Occipital lobe (tissue), 2 donors: Measurements from ENCODE around the gene TTLL4. TPM values are rescaled to one million over a fixed set of nuclear protein-coding genes. Genes with fewer than 3 reads are reported as not detected.

Source experiments
- DNase-seq: peaks from one replicate; lab custom pipeline; 2025; lab: John Stamatoyannopoulos, UW
- total RNA-seq: library from RNA; depleted of rRNA; stranded (reverse); fragments of >200 nt; gene quantifications from one replicate; pipeline ENCODE4 v1.2.3, GENCODE V29; 2014

TTLL4 gene
- total RNA-seq, 1 donor from 2014 or later, result 6.7 TPM

- no peak for DNase-seq
These were observed 74.5 kb downstream of the TTLL4 start for GRCh38 chr2:218785103-218785502.

DNA sequence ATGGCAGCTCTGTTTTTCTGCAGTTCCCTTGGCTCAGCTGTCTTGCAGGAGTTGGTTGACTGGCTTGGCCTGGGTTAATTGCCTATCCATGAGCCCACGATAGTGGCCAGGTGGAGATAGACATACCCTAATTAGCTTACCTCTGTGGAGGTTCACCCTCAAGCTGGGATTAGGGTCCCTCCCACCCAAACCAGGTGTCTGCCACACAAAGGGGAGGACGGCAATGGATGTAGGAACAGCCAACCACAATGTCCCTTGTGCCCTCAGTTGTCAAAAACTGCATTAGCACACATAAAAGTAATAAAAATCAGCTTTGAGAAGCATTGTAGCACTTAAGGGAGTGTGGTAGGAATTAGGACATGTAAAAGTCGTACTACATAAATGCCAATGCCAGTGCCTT, 75.5 kb downstream of the TTLL4 start:
- no peak for DNase-seq

- DNase-seq, result no peak
These were observed 78.1 kb downstream of the TTLL4 start for GRCh38 chr2:218788529-218789255.

DNA sequence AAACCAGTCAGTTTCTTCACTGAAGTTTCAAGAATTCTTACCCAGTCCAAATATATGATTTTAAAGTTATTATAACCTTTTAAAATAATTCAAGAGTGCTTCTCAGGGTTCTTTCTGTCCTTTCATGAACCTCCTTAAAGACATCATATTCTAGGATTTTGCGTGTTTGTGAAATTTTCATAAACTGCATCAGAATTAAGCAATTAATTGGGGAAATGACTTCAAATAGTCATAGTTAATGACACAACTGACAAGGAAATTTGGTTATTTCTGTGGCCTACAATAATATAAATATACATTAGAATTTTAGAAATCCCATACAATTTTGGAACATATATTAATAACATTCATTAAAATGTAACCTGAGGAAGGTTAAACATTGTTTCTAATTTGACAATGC, 81.8 kb downstream of the TTLL4 start:
- no peak for DNase-seq

- DNase-seq, result no peak
These were observed 86.1 kb downstream of the TTLL4 start for GRCh38 chr2:218796691-218797090.

- no peak for DNase-seq
These were observed 88.3 kb downstream of the TTLL4 start for GRCh38 chr2:218798767-218799504.

GRCh38 chr2:218799990-218800389, 89.4 kb downstream of the TTLL4 start:
- no peak for DNase-seq

DNA sequence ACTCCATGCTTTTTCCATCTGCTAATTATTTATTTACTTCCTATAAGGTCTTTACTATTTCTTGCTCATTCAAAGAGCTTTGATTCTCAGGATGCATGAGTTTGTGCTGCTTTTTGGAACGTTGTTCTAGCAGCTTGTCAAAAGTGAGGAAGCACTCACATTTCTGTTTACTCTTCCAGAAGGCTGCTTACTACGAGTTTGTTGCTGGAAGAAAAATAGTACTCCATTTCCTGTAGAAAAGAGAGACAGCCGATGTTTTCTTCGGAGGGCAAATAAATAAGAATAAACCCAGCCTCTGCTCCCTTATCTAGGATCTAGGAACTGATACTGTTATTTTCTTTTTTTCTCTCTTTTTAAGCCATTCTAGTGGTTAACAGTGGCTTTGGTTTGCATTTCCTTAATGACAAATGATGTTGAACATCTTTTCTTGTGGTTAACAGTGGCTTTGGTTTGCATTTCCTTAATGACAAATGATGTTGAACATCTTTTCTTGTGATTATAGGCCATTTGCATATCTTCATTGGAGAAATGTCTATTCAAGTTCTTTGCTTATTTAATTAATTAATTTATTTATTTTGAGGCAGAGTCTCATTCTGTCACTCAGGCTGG, 91.9 kb downstream of the TTLL4 start:
- DNase-seq, result no peak

DNA sequence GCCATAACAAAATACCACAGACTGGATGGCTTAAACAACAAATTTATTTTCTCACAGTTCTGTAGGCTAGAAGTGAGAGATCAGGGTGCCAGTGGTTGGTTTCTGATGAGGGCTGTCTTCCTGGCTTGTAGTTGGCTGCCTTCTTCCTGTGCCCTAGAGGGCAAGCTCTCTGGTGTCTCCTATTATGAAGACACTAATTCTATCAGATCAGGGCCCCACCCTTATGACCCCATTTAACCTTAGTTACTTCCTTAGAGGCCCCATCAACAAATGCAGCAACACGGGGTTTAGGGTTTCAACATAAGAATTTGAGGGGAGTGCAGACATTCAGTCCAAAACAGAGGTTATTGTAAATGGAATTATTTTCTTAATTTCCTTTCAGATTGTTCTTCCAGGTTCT, 94.2 kb downstream of the TTLL4 start:
- DNase-seq, result no peak

Other genes with a start within 250 kb of the TTLL4 start
- 38.7 TPM for gene USP37, start 142.5 kb upstream of the TTLL4 start, total RNA-seq
- 39.6 TPM for gene CNOT9, start 142.0 kb upstream of the TTLL4 start, total RNA-seq
- 0.31 TPM for gene PLCD4, start 102.9 kb upstream of the TTLL4 start, total RNA-seq
- gene ZNF142, start 51.2 kb upstream of the TTLL4 start, total RNA-seq, result 11.9 TPM
- gene BCS1L, start 51.2 kb upstream of the TTLL4 start, total RNA-seq, result 23.4 TPM
- 18.1 TPM for gene RNF25, start 38.8 kb upstream of the TTLL4 start, total RNA-seq
- gene STK36, start 38.7 kb upstream of the TTLL4 start, total RNA-seq, result 20.9 TPM
- gene CYP27A1, start 71.3 kb downstream of the TTLL4 start, total RNA-seq, result 2.8 TPM
- gene PRKAG3, start 121.0 kb downstream of the TTLL4 start, total RNA-seq, result not detected
- gene WNT6, start 149.0 kb downstream of the TTLL4 start, total RNA-seq, result not detected
- gene WNT10A, start 170.0 kb downstream of the TTLL4 start, total RNA-seq, result not detected
- 6.2 TPM for gene CDK5R2, start 248.8 kb downstream of the TTLL4 start, total RNA-seq